ENCODE results near the gene IGF1R.

The IGF1R gene

GRCh38 chr15:98730860-98731711, 82.7 kb downstream of the IGF1R start:
- no peak for DNase-seq

GRCh38 chr15:98731712-98732450, 83.5 kb downstream of the IGF1R start:
- DNase-seq, result no peak

- DNase-seq, result no peak
These were observed 84.8 kb downstream of the IGF1R start for GRCh38 chr15:98733098-98733497.

GRCh38 chr15:98734466-98735199, 86.3 kb downstream of the IGF1R start:
- DNase-seq, result no peak

DNA sequence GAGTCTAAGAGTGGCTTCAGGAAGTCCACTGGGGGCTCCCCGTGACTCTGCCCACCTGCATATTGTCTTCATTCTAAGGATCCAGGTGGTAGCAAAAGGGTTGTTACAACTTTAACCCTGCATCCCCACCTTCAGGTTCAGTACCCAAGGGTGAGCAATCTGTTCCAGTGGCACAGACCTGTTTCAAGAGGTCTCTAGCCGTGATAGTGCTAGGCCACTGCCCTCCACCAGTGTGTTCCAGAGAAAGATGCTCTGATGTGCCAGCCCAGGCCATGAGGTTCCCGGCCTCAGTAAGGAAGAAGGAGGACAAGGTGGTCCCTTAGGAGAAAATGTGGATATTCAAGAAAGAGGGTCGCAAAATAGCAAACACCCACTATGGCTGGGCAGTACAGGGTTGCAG, 87.0 kb downstream of the IGF1R start:
- DNase-seq, result no peak

GRCh38 chr15:98735895-98736617, 87.7 kb downstream of the IGF1R start:
- no peak for DNase-seq

DNA sequence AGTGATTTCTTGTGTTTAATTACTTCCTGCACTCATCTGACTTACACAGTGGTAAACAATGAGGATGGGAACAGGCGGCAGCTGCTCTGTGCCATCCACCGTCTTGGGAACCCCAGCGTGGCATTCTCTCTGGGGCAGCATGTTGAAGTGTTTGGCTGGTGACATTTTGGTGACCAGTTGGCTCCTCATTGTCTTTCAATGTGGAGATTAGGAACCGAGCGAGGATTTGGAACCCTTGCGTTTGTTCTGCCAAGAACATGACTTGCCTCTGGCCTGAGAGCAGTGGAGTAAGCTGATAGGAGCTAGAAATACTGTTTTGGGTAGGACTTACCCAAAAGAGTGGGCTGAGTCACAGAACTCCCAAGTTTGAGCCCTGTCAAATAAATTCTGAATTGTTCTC, 88.8 kb downstream of the IGF1R start:
- no peak for DNase-seq

GRCh38 chr15:98737721-98738120, 89.4 kb downstream of the IGF1R start:
- DNase-seq, result no peak

DNA sequence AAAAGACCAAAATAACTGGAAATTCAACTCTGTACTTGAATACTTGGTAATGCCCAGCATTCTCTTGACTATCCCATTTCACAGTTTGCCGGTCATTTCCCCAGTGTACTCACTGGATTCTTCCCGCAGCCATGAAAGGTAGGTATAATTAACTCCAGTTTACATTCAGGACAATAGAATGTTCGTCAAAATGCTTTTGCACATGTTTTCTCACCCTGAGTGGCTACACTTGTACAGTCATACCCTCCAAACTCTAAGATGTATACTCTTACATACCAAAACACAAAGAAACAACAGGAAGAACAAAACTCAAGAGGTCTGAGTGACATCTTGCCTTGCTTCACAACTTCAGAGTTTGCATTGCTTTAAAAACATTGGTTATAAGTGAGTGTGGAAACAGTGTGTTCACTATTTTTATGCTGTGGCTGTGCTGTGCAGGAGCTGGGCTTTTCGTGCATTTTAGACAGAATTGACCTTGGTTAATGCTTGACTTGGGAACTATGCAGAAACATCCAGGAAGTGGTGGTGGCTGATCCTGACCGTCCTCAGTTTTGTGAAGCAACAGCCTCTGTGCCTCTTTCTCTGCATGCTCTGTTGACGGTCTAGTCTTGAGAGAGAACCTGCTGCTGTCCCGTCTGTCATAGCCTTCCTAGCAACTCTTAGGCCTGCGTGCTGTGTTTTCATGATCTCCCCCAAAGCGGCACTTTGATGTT, 90.5 kb downstream of the IGF1R start:
- no peak for DNase-seq

DNA sequence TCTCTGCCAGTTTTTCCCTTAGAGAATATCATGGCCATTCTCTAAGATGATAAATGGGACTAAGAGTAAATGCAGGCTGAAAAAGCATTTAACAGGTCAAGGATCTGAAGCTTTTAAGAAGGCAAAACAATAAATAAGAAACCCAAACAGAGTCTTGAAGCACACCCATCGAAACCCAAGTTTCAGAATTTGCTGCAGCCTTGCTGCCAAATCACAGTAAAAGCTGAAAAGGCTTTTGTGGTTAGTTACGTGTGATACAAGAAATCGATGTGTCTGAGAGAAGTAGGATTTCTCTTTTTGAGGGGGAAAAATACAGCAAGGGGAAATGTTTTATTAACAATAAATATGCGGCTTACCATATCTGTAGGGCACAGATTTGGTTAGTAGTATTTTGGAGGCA, 92.0 kb downstream of the IGF1R start:
- no peak for DNase-seq

GRCh38 chr15:98740963-98741362, 92.6 kb downstream of the IGF1R start:
- no peak for DNase-seq

DNA sequence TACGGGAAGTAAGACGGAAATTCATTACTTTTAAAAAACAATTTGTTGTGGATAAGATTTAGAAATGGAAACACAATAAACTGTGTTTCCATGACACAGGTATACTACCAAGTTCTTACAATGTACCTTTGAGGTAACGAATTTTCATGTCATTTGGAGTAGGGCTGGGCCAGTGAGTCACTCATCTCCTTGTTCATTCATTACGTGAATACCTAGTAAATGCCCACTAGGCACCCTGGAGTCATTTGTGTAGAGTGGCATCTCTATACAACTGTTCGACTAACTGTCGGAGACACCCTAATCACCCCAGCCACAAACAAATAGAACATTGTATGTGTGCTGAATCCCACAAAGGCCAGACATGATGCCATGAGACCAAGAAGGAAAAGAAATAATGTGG, 94.8 kb downstream of the IGF1R start:
- no peak for DNase-seq

DNA sequence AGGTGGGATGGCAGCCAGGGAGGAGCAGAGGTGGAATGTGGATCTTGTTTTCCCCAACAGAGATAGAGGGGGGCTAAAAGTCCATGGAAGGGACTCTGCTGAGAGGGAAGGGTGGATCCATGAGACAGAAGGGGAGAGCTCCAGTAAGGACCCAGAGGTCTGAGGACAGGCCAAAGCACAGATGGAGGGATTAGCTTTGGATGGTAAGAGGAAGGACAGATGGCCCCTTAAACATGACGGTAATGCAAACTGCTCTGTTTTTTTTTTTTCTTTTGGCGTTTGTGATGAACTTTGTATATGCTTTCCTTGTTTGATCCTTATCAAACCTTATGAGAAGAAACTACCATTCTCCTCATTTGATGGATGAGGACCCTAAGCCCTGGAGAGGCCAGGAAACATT, 96.2 kb downstream of the IGF1R start:
- no peak for DNase-seq

GRCh38 chr15:98745179-98745578, 96.8 kb downstream of the IGF1R start:
- no peak for DNase-seq

DNA sequence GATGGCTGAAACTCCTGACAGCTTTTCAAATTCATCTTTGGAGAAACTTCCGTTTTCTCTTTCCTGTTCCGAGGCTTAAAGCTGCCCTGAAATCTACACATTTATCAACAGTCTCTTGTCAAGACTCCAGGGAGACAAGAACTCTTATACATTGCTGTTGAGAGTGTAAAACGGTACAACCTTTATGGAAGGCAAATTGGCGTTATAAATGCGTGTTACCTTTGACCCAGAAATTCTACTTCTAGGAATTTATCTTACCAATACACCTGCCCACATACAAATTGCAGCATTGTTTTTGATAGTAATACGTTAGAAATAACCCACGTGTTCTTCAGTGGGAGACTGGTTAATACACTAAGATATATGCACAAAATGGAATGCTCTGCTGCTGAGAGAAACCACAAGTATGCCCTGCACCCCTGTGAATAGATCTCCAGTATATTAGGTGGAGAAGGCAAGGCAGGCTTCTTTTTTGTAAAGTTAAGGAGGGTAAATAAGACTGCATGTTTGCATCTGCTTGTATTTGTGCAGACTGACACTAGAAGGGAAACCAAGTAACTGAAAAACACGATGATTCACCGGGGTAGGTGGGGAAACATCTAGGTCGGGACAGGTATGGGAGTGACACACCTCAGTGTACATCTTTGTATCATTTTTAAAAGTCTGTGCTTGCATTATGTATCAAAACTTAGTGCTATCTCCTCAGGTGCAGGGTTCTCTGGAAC, 97.5 kb downstream of the IGF1R start:
- no peak for DNase-seq

DNA sequence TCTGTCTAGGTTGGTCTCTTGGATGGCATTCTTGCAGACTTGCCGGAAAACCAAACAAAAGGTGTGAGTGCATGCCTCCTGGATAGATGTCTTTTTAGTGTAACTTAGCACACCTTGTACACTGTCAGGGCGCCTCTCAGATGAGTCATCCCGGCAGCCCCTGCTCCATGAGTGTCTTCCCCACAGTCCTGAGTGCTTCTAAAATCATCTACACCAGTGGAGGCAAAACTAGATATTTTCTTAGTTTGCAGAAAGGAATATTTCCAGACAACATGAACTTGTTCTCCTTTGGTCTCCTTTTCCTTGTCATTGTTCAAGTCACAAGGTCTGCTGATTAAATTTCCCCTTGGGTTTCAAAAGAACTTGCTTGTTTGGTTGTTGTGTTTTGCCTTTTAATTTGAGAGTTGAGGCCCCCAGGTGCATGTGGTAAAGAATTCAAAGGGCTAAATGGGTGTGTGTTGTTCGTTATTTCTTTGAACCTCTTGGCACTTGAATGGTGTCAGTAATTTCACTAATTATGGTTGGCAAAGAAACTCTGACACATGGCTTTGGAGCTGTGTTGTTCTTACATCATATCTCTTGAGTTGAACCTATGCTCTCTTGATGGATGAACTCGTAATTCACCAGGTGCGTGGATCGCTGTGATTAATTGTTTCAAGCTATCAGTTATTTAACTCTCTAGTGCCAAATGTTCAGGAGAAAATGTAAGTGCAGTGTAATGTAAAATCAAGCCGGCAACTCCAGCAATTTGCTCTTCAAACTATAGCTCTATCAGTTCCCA, 98.2 kb downstream of the IGF1R start:
- no peak for DNase-seq

GRCh38 chr15:98751767-98752166, 103.4 kb downstream of the IGF1R start:
- DNase-seq, result no peak

DNA sequence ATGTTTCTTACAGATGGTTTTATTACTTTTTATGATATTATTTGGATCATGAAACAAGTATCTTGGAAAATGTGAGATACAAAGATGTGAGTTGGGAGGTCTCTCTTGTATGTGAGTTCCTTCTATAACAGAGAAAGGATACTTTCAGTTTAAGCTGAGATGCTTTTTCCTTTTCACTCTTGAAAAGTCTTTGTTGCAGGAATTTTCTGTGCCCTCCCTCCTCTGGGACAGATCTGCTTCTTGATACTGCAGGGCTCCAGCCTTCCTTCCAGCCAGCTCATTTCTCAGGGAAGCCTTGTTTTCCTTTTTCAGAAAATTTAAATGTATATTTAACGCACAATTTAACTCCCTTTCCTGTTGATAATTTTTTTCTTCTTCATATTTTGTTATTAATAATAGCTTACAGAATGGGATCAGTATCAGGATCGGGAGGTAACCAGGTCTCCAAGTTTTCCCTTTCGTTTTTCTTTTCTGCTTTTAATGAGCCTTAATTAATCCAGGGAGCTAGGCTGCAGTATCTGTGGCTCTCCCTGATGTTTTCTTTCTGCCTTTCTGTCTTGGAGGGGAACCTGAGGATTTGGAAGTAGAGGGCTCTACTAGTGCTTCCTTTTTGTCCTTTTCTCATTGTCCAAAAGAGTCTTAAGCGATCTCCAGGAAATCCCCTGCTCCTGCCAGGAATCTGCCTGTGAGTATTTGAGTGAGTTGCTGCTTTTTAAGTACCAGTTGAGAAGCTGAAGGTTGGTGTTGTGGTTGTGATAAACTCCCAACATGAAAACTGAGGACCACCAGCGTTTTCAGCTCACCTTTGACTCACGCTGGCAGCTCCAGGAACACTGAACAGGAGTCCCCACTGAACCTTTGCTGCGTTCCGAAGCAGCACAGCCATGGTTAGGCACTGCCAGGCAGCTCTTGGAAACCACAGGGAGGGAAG, 105.7 kb downstream of the IGF1R start:
- DNase-seq, result no peak

GRCh38 chr15:98754657-98755022, 106.3 kb downstream of the IGF1R start:
- no peak for DNase-seq

- DNase-seq, result no peak
These were observed 106.8 kb downstream of the IGF1R start for GRCh38 chr15:98755138-98755537.
